ENCODE results near the gene SPO11. TPM values are rescaled to one million over a fixed set of nuclear protein-coding genes. Genes with fewer than 3 reads are reported as not detected.

SPO11 gene
- polyA plus RNA-seq, 1 donor from 2014 or later: not detected

- Histone ChIP-seq H3K27ac (ENCODE audit: low read length) (no peak overlapping the region), H3K9me3 (ENCODE audit: low read length) (no peaks in the 10 kb centered on the region), H2AFZ (ENCODE audit: low read depth, low read length) (no peak overlapping the region), H3K4me2 (ENCODE audit: low read length) (no peak overlapping the region), H3K36me3 (ENCODE audit: insufficient read depth, low read length) (no peaks in the 10 kb centered on the region), H3K4me3 (ENCODE audit: low read length) (no peak overlapping the region), H3K79me2 (replicated peaks; ENCODE audit: insufficient read depth, low read length) (no peaks in the 10 kb centered on the region), H3F3A (ENCODE audit: insufficient read depth, low read length, poor library complexity, severe bottlenecking) (no peaks in the 10 kb centered on the region), H4K20me1 (ENCODE audit: insufficient read depth) (no peaks in the 10 kb centered on the region), H3K27me3 (ENCODE audit: insufficient read depth, low read depth, low read length) (peaks cover 8% of the 10 kb centered on the region), H3K9me2 (ENCODE audit: insufficient read depth, low read length) (no peaks in the 10 kb centered on the region), H3K9ac (ENCODE audit: low read length) (no peak overlapping the region)
- TF ChIP-seq MXI1 (conservative IDR thresholded peaks at IDR 0.05; ENCODE audit: poor library complexity, severe bottlenecking): no peak
- TF ChIP-seq CTCF (IDR thresholded peaks at IDR 0.05; ENCODE audit: poor library complexity, severe bottlenecking): no peak
- TF ChIP-seq, protein P1, sequence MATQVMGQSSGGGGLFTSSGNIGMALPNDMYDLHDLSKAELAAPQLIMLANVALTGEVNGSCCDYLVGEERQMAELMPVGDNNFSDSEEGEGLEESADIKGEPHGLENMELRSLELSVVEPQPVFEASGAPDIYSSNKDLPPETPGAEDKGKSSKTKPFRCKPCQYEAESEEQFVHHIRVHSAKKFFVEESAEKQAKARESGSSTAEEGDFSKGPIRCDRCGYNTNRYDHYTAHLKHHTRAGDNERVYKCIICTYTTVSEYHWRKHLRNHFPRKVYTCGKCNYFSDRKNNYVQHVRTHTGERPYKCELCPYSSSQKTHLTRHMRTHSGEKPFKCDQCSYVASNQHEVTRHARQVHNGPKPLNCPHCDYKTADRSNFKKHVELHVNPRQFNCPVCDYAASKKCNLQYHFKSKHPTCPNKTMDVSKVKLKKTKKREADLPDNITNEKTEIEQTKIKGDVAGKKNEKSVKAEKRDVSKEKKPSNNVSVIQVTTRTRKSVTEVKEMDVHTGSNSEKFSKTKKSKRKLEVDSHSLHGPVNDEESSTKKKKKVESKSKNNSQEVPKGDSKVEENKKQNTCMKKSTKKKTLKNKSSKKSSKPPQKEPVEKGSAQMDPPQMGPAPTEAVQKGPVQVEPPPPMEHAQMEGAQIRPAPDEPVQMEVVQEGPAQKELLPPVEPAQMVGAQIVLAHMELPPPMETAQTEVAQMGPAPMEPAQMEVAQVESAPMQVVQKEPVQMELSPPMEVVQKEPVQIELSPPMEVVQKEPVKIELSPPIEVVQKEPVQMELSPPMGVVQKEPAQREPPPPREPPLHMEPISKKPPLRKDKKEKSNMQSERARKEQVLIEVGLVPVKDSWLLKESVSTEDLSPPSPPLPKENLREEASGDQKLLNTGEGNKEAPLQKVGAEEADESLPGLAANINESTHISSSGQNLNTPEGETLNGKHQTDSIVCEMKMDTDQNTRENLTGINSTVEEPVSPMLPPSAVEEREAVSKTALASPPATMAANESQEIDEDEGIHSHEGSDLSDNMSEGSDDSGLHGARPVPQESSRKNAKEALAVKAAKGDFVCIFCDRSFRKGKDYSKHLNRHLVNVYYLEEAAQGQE (IDR thresholded peaks at IDR 0.05; ENCODE audit: borderline replicate concordance): no peak
- no peak for TF ChIP-seq POLR2AphosphoS5 (IDR thresholded peaks at IDR 0.05)
- no peak for TF ChIP-seq EP300 (conservative IDR thresholded peaks at IDR 0.05; ENCODE audit: poor library complexity, severe bottlenecking)
- no peak for TF ChIP-seq RAD21 (conservative IDR thresholded peaks at IDR 0.05)
- no peak for TF ChIP-seq SMC3 (conservative IDR thresholded peaks at IDR 0.05; ENCODE audit: poor library complexity)
- no peak for TF ChIP-seq TAF1 (IDR thresholded peaks at IDR 0.05; ENCODE audit: low read depth)
- no peak for TF ChIP-seq EZH2 (IDR thresholded peaks at IDR 0.05; ENCODE audit: borderline replicate concordance, insufficient read depth, low read length, poor library complexity, severe bottlenecking)
Observed at GRCh38 chr20:57386762-57387161, 57.2 kb downstream of the SPO11 start.

DNA sequence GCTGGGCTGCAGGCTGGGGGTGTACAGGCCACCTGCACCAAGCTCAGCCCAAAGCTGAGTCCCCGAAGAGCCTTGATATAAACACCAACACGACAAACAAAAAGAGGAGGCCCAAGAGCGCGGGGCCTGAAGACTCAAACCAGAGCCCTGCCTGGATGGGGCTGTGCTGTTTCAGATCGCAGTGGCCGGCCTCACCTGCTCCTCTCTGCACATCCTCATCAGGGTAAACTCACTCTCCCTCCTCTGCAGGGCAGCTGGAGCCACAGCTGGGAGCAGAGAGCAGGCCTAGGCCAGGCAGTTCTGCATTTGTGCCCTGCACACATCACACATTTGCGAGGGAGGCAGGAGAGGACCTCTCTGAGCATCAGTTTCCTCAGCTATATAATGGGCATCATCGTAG, 57.9 kb downstream of the SPO11 start:
- Histone ChIP-seq H3K9ac (ENCODE audit: low read length) (no peak overlapping the region), H3K27ac (ENCODE audit: low read length) (no peak overlapping the region), H3K79me2 (replicated peaks; ENCODE audit: insufficient read depth, low read length) (no peaks in the 10 kb centered on the region), H3K27me3 (ENCODE audit: insufficient read depth, low read depth, low read length) (peaks cover 8% of the 10 kb centered on the region), H2AFZ (ENCODE audit: low read depth, low read length) (no peak overlapping the region), H4K20me1 (ENCODE audit: insufficient read depth) (no peaks in the 10 kb centered on the region), H3K4me2 (ENCODE audit: low read length) (no peak overlapping the region), H3K4me3 (ENCODE audit: low read length) (no peak overlapping the region), H3K9me3 (ENCODE audit: low read length) (no peaks in the 10 kb centered on the region), H3K36me3 (ENCODE audit: insufficient read depth, low read length) (no peaks in the 10 kb centered on the region), H3F3A (ENCODE audit: insufficient read depth, low read length, poor library complexity, severe bottlenecking) (no peaks in the 10 kb centered on the region), H3K9me2 (ENCODE audit: insufficient read depth, low read length) (no peaks in the 10 kb centered on the region)
- TF ChIP-seq POLR2AphosphoS5 (IDR thresholded peaks at IDR 0.05) (no peak), MXI1 (conservative IDR thresholded peaks at IDR 0.05; ENCODE audit: poor library complexity, severe bottlenecking) (no peak), RAD21 (conservative IDR thresholded peaks at IDR 0.05) (no peak), SMC3 (conservative IDR thresholded peaks at IDR 0.05; ENCODE audit: poor library complexity) (no peak), TAF1 (IDR thresholded peaks at IDR 0.05; ENCODE audit: low read depth) (no peak)
